ENCODE results near the gene PHETA1. TPM values are rescaled to one million over a fixed set of nuclear protein-coding genes. Genes with fewer than 3 reads are reported as not detected.
A peak's percentile ranks its signal among the peaks of the same experiment; 100 is the strongest.

Gene PHETA1
- total RNA-seq, 4 donors from 2014 or later: under 0.01 to 15.1 (median 6.0) TPM

- H3K27me3 ChIP-seq: no peaks in the 10 kb centered on the region
- H3K4me3 ChIP-seq: no peak overlapping the region
- TF ChIP-seq CTCF (IDR thresholded peaks at IDR 0.05) (no peak), POLR2A (IDR thresholded peaks at IDR 0.05) (no peak)
- no peaks in the 10 kb centered on the region for H3K36me3 ChIP-seq
- DNase-seq: no peak
- peaks cover 0 to 12% of the 10 kb centered on the region in 2 donors for H3K4me1 ChIP-seq
- intact Hi-C loops (cut with DNase I; ENCODE audit: low total_unique reads): no loop called here
- peak overlapping the region; percentile 79 to 89 for H3K27ac ChIP-seq
- no peaks in the 10 kb centered on the region for H3K9me3 ChIP-seq
Observed at GRCh38 chr12:111410431-111411184, 41.7 kb upstream of the PHETA1 start.

DNA sequence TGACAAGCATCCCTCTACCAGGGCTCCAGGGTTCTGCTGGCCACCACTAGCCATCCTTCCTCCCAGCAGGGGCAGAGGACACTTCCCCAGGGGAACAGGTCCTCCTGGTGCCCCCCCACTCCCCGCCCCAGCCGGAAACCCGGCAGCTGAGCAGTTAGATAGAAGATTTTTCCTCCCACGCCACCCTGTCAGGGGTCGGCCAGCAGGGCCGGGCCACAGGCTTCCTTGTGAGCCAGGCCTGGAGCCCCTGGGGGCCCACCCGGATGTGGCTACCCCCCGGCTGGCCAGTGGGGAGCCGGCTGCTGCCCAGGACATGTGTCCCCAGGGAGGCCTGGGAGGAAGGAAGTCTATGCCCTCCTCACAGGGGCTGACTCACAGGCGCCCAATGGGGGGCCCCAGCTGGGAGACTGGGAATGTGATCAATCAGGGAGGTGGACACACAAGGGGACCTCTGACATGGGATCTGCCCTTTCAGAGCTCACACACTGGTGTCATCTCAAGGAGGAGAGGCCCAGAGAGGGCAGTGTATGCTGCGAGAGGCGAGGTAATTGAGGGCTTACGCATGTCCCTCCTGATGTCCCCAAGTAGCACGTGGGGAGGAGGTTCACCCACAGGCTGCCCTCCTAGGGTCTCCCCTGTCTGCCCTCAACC lies 41.0 kb upstream of the PHETA1 start:
- peak overlapping the region; percentile 79 to 89 for H3K27ac ChIP-seq
- H3K4me3 ChIP-seq: no peak overlapping the region
- H3K36me3 ChIP-seq: no peaks in the 10 kb centered on the region
- no peaks in the 10 kb centered on the region for H3K27me3 ChIP-seq
- peaks cover 0 to 15% of the 10 kb centered on the region in 2 donors for H3K4me1 ChIP-seq
- intact Hi-C loops (cut with DNase I; ENCODE audit: low total_unique reads): no loop called here
- no peaks in the 10 kb centered on the region for H3K9me3 ChIP-seq
- peak; percentile 47 to 48 for DNase-seq
- TF ChIP-seq POLR2A (IDR thresholded peaks at IDR 0.05) (no peak), CTCF (IDR thresholded peaks at IDR 0.05) (no peak)

DNA sequence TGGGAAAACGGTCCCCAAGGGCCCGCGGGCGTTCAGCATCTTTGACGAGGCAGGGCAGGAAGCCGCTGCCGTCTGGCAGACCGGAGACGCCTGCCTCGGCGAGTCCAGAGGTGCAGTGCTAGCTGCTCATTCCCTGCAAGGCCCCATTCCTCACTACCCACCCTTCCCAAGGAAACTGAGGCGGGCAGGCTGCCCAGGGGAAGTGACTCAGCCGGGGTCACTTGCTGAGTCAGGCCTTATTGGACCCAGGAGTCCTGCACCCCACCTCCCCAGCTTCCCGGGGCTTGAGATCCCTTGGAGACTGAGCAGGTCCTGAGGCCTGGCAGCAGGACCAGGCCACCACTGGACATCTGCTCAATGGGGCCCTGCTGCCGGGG lies 40.5 kb upstream of the PHETA1 start:
- Histone ChIP-seq H3K4me3 (no peak overlapping the region), H3K4me1 (peaks cover 0 to 18% of the 10 kb centered on the region in 2 donors), H3K9me3 (no peaks in the 10 kb centered on the region), H3K36me3 (no peaks in the 10 kb centered on the region), H3K27me3 (no peaks in the 10 kb centered on the region), H3K27ac (peak overlapping the region; percentile 79 to 89)
- intact Hi-C loops (cut with DNase I; ENCODE audit: low total_unique reads): no loop called here
- no peak for DNase-seq
- no peak for TF ChIP-seq POLR2A (IDR thresholded peaks at IDR 0.05)
- no peak for TF ChIP-seq CTCF (IDR thresholded peaks at IDR 0.05)

- Histone ChIP-seq H3K36me3 (no peaks in the 10 kb centered on the region), H3K27me3 (no peaks in the 10 kb centered on the region), H3K27ac (peak overlapping the region; percentile 79 to 89), H3K9me3 (no peaks in the 10 kb centered on the region), H3K4me3 (no peak overlapping the region), H3K4me1 (peaks cover 0 to 18% of the 10 kb centered on the region in 2 donors)
- TF ChIP-seq CTCF (IDR thresholded peaks at IDR 0.05) (no peak), POLR2A (IDR thresholded peaks at IDR 0.05) (no peak)
- intact Hi-C loops (cut with DNase I; ENCODE audit: low total_unique reads): no loop called here
- no peak for DNase-seq
Observed at GRCh38 chr12:111408686-111409402, 39.9 kb upstream of the PHETA1 start.

DNA sequence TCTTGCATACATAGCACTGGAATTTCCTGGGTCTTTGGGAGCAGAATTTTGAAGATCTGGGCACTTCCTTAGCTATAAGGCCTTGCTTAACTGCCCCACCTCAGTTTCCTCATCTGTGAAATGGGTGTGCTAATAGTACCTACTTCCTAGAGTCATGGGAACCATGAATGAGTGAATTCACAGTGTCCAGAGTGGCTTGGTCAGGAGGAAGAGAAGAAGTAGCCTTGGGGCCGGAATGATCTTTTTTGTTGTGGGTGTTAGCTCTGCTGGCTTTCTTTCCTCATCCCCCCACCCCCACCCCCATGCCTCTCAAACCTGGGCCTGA lies 39.2 kb upstream of the PHETA1 start:
- no peak for DNase-seq
- Histone ChIP-seq H3K9me3 (no peaks in the 10 kb centered on the region), H3K27ac (peak overlapping the region; percentile 79 to 89), H3K4me3 (no peak overlapping the region), H3K27me3 (no peaks in the 10 kb centered on the region), H3K4me1 (peaks cover 0 to 20% of the 10 kb centered on the region in 2 donors), H3K36me3 (no peaks in the 10 kb centered on the region)
- TF ChIP-seq CTCF (IDR thresholded peaks at IDR 0.05) (no peak), POLR2A (IDR thresholded peaks at IDR 0.05) (no peak)
- intact Hi-C loops (cut with DNase I; ENCODE audit: low total_unique reads): no loop called here

Data from uterus (tissue), 4 donors.